Measurements from ENCODE around the gene ATP5F1D. TPM values are rescaled to one million over a fixed set of nuclear protein-coding genes. Genes with fewer than 3 reads are reported as not detected.

Gene ATP5F1D
- total and polyA plus RNA-seq, 2 donors (not counting 3 experiments of a cell fraction or from before 2014, with no cell fraction given), result 167 to 192 TPM

- peak within 1 kb of the TSS; percentile 69 for H3K9ac ChIP-seq (replicated peaks; ENCODE audit: extremely low read depth, insufficient read depth, low read length)
- H3K27ac ChIP-seq (ENCODE audit: insufficient read depth, low read depth, low read length), result no peak within 1 kb of the TSS
- intact Hi-C loops (cut with micrococcal nuclease) (no loop called here), dilution Hi-C loops (cut with MboI; ENCODE audit: extremely low pct_ligation_motif_present, low sequenced_read_pairs) (no loop called here)
- peak within 1 kb of the TSS; percentile 57 for H3K4me2 ChIP-seq (ENCODE audit: insufficient read depth, low read length)
- TF ChIP-seq POLR2A (IDR thresholded peaks at IDR 0.05; ENCODE audit: low read depth, low read length), result peak; percentile 14
- TF ChIP-seq JUN (IDR thresholded peaks at IDR 0.05; ENCODE audit: borderline replicate concordance, insufficient read depth, insufficient read length, low read depth), result no peak
- FAIRE-seq (peak; percentile 24), DNase-seq (ENCODE audit: low read depth, low spot score) (no peak)
- H2AFZ ChIP-seq (ENCODE audit: low read depth, low read length), result peak within 1 kb of the TSS; percentile 48
- no peaks in the 10 kb centered on the region for H3K9me3 ChIP-seq (replicated peaks; ENCODE audit: control insufficient read depth, insufficient read depth, low read length)
- POLR2A ChIA-PET, result interaction anchor here (1.0 kb wide), 1 partner anchor 31 kb away, joined by 3 read pairs; the partner anchor contains the start of gene CIRBP
- peaks cover 10% of the 10 kb centered on the region for H3K79me2 ChIP-seq (ENCODE audit: control insufficient read depth, insufficient read depth, low read length)
- H3K9me1 ChIP-seq (replicated peaks; ENCODE audit: control insufficient read depth, extremely low read depth, insufficient read depth, low read length), result no peaks in the 10 kb centered on the region
- H3K27me3 ChIP-seq (ENCODE audit: control insufficient read depth in 2 of 2, insufficient read depth in 2 of 2, low read length in 2 of 2), result no peaks in the 10 kb centered on the region
- no TSS peak for BruUV-seq (replicated peaks)
- H3K36me3 ChIP-seq (ENCODE audit: control insufficient read depth in 2 of 2, extremely low read depth in 1 of 2, insufficient read depth in 2 of 2, low read length in 2 of 2), result peaks cover 0 to 16% of the 10 kb centered on the region in 2 experiments
- CTCF ChIA-PET, result interaction anchor here (0.8 to 1.4 kb wide), 4 partner anchors 15 to 125 kb away, joined by 3 to 5 read pairs (median 4); no protein-coding TSS in a partner anchor
- no peaks in the 10 kb centered on the region for H4K20me1 ChIP-seq (replicated peaks; ENCODE audit: control insufficient read depth, extremely low read depth, insufficient read depth, low read length)
- H3K4me1 ChIP-seq (ENCODE audit: control insufficient read depth, extremely low read depth, insufficient read depth, low read length), result peaks cover 13% of the 10 kb centered on the region
- H3K4me3 ChIP-seq (replicated peaks in 1 of 3; ENCODE audit: insufficient read depth in 1 of 3, low read depth in 1 of 3, low read length in 3 of 3), result peak within 1 kb of the TSS; percentile 66 to 77 (median 77)
Measured at GRCh38 chr19:1237754-1238368, 3.7 kb upstream of the ATP5F1D start, which contains the start of gene CBARP. TSS of gene CBARP (minus strand) at chr19:1238005. CDS start at chr19:1236100, 1,905 bp downstream.

DNA sequence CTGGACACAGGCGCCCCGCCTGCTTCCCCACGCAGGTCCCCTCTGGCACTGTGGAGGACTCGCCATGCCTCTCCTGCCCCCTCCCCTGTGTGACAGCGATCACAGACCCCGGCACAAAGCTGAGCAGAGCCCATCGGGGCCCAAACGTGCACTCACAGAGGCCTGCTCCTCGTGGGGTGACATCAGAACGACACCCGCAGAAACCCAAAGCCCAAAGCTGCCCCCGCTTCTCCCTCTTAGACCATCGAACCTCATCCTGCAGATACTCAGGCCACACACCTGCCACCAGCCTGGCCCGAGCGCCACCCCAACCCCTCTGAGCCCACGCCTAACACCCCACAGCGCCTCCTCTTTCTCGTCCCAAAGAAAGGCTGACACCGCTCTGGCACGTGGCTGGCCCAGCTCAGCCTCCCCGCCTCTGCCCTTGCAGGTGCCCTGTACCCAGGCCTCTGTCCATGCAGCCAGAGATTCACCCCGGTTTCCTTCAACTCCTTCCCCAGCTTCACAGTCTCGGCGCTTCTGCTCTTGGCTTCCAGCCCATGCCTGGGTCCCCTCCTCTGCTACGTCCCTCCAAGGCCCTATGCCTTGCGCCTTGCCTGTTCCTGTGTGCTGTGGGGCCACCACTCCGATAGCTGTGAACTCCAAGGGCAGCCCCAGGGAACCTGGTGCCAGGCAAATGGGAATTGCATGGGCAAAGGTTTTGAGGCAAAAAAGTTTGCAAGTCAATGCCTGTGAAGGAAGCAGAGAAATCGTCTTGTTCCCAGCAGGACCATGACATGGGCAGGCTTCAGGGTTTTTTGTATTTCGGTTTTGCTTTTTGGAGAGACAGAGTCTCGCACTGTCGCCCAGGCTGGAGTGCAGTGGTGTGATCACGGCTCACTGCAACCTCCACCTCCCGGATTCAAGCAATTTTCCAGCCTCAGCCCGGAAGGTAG is 2.9 kb upstream of the ATP5F1D start:
- TF ChIP-seq POLR2A (IDR thresholded peaks at IDR 0.05; ENCODE audit: low read depth, low read length) (no peak), GATA2 (IDR thresholded peaks at IDR 0.05; ENCODE audit: insufficient read depth, insufficient read length, low read depth, low read length) (no peak), MYC (IDR thresholded peaks at IDR 0.05; ENCODE audit: low read depth, low read length) (no peak), CTCF (IDR thresholded peaks at IDR 0.05; ENCODE audit: extremely low read depth in 1 of 2, insufficient read depth in 1 of 2, low read depth in 1 of 2, low read length in 2 of 2) (no peak)
- Histone ChIP-seq H4K20me1 (replicated peaks; ENCODE audit: control insufficient read depth, extremely low read depth, insufficient read depth, low read length) (no peaks in the 10 kb centered on the region), H3K9ac (replicated peaks; ENCODE audit: extremely low read depth, insufficient read depth, low read length) (no peak overlapping the region), H3K4me3 (replicated peaks in 1 of 3; ENCODE audit: insufficient read depth in 1 of 3, low read depth in 1 of 3, low read length in 3 of 3) (peak overlapping the region in 1 of 3 experiments; percentile 77), H3K4me1 (ENCODE audit: control insufficient read depth, extremely low read depth, insufficient read depth, low read length) (peaks cover 9% of the 10 kb centered on the region), H3K79me2 (ENCODE audit: control insufficient read depth, insufficient read depth, low read length) (peaks cover 11% of the 10 kb centered on the region), H3K27ac (ENCODE audit: insufficient read depth, low read depth, low read length) (no peak overlapping the region), H3K27me3 (ENCODE audit: control insufficient read depth in 2 of 2, insufficient read depth in 2 of 2, low read length in 2 of 2) (no peaks in the 10 kb centered on the region), H2AFZ (ENCODE audit: low read depth, low read length) (no peak overlapping the region), H3K4me2 (ENCODE audit: insufficient read depth, low read length) (peak overlapping the region; percentile 21), H3K9me1 (replicated peaks; ENCODE audit: control insufficient read depth, extremely low read depth, insufficient read depth, low read length) (no peaks in the 10 kb centered on the region), H3K36me3 (ENCODE audit: control insufficient read depth in 2 of 2, extremely low read depth in 1 of 2, insufficient read depth in 2 of 2, low read length in 2 of 2) (peaks cover 0 to 16% of the 10 kb centered on the region in 2 experiments), H3K9me3 (replicated peaks; ENCODE audit: control insufficient read depth, insufficient read depth, low read length) (no peaks in the 10 kb centered on the region)
- BruUV-seq (replicated peaks), result no TSS peak
- DNase-seq (ENCODE audit: low read depth, low spot score) (no peak), FAIRE-seq (no peak)
- POLR2A ChIA-PET, result interaction anchor here (1.0 kb wide), 1 partner anchor 30 kb away, joined by 3 read pairs; the partner anchor contains the start of gene CIRBP
- CTCF ChIA-PET, result interaction anchor here (0.8 to 1.4 kb wide), 4 partner anchors 16 to 125 kb away, joined by 3 to 5 read pairs (median 4); no protein-coding TSS in a partner anchor
- intact Hi-C loops (cut with micrococcal nuclease) (no loop called here), dilution Hi-C loops (cut with MboI; ENCODE audit: extremely low pct_ligation_motif_present, low sequenced_read_pairs) (no loop called here)

Measured in endothelial cell of umbilical vein (primary cell).